GM08714 (cell line): ENCODE measurements around the gene PI4KB.

Experiments used
- H3K4me3 ChIP-seq: fragments of 200-500 bp; sonication (Bioruptor generic); 2 replicates; pipeline ENCODE4 v1.5.1; 2014; ENCODE audit warnings: mild to moderate bottlenecking, low read length, inconsistent platforms
- ZNF274 ChIP-seq: IDR thresholded peaks from 2 replicates; pipeline ENCODE4 v1.6.1; 2012; ENCODE audit warnings: mild to moderate bottlenecking, low read depth, low read length

The PI4KB gene

DNA sequence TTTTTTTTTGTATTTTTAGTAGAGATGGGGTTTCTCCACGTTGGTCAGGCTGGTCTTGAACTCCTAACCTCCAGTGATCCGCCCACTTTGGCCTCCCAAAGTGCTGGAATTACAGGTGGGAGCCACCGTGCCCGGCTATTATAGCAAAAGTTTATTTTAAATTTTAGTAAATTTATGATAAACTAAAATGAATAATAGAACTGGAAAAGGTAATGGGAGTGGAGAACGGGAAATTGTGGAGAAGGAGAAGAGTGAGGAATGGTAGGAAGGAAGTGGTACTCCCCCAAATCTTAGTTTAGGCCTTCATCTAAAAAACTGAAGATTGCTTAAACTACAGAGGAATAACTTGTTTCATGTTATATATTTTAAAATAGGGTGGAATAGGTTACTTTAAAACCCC lies 7.6 kb upstream of the PI4KB start:
- no peak overlapping the region for H3K4me3 ChIP-seq
- no peak for TF ChIP-seq ZNF274

DNA sequence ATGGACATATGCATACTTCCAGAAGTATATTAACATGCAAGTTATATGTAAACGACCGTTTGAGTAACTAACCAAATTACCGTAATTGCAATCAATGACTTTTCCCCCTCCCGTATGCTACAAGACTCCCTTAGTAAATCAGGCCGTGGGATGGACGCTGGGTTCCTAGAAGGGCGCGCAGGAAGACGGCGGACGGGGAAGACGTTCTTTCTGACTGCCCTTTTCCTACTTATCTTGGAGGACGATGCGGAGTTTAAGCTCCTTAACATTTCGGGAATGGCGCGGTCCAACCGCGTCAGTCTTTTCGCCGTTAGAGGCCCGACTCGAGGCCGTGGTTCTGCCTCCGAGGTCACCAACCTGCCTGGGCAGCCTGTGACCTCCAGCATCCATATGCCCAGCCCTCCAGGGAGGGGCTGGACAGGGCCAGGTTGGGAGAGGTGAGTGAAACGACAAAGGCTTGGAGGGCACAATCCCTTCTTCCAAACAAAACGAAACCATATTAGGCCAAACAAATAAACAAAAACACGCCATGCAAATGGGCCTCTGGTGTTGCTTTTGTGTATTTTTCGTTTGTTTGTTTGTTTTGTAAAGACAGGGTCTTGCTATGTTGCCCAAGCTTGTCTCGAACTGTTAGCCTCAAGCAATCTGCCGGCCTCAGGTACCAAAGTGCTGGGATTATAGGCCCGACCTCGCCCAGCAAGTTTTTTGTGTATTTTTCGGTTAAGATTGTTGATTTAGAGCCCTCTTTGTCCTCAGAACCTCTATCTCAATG lies 873 bp upstream of the PI4KB start:
- TF ChIP-seq ZNF274 = no peak
- peak overlapping the region; percentile 98 for H3K4me3 ChIP-seq

DNA sequence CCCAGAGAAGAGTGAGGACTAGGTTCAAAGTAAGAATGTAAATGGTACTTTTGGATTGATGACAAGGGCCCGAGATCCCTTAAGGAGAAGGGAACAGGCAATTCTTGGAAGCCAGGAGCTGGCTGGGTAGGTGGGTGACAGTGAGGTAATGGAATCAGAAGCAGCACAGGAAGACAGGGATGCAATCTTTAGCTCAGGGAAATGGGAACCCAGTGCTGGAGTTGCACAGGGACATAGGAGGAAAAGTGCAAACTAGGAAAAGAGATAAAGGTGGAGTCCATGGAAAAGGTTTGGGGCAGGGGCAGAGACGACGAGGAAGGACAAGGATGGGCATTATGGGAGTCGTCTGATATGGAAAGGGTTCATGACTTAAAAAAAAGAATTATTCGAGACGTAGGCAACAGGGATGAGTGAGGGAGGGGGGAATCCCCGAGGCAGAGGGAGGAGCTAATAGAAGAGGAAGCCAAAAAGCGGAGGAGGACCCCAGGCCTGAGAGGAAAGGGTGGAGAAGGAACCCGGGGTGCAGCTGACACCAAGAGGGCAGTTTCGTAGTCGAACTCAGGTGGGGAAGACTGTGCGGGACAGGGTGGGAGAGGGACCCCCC lies 495 bp downstream of the PI4KB start:
- no peak for TF ChIP-seq ZNF274
- peak overlapping the region; percentile 98 for H3K4me3 ChIP-seq

DNA sequence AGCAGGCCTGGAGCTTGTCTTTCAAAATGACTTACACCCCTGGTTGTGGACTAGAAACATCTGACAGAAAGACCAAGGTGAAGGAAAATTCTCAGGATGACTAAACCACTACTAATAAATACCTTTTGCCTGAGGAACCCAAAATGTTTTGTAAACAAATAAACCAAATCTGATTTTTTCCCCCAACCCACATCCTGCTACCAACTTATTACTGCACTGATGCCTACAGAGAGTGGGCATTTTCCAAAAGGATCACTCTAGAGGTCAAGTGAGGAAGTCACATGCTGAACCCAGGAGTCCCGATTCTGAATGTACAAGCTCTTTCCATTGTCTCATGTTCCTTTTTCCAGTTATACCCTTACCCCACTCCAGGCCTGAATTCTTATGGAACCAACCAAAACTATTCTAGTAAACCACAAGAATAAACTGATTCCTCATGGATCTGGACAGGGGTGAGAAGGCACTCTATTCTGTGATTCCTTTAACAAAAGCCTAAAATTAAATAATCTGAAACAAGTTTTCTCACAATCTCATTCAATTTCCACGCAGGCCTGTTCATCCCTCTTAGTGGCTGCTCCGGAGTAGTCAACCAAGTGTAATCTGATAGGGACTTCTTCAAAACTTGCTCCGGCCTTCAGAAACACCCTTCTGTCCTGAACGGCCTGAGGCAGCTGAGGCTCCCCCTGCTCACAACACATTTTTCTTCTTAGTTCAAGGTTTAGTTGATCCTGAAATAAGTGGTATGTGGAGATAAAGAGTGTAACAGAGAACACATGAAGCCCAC lies 1.4 kb downstream of the PI4KB start:
- H3K4me3 ChIP-seq = peak overlapping the region; percentile 98
- no peak for TF ChIP-seq ZNF274

DNA sequence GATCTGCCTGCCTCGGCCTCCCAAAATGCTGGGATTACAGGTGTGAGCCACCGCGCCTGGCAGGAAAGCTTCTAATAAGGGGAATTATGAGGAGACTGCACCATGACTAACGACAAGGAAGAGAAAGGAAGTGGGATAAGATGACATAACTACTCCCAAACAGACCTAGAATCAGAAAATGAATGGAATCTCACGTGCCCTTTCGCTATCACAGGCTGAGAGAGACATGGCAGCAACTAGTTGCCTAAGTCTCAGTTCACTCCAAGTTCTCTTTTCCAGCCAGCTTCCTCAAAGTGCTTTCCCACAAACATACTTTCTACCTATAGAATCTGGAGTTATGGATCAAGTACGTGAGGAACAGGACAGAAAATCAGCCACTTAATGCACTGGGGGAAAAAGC lies 2.0 kb downstream of the PI4KB start:
- no peak for TF ChIP-seq ZNF274
- H3K4me3 ChIP-seq = no peak overlapping the region

DNA sequence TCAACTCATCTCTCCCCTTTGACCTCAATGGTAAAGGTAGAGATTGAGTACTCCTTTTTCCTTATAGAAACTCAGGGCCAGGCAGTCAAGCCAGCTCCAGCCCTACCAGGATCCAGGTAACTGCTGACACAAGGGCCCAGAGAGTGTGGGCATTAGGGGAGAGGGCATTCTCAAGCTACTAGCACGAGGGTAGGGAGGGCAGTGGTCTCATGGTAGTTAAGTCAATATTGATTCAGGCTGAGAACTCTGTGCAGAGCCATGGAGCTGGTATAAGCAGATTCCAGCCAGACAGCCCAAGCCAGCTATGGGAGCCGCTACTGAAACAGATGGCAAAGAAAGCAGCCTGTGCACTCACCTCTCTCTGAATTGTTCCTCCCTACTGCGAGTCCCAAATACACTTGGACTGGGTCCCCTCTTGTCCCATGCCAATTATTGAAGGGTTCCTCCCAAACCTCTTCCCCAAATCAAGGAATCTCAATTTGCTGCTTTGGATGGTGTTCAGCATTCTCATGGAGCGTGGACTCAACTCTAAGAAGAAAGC lies 2.8 kb downstream of the PI4KB start:
- no peak overlapping the region for H3K4me3 ChIP-seq
- no peak for TF ChIP-seq ZNF274

DNA sequence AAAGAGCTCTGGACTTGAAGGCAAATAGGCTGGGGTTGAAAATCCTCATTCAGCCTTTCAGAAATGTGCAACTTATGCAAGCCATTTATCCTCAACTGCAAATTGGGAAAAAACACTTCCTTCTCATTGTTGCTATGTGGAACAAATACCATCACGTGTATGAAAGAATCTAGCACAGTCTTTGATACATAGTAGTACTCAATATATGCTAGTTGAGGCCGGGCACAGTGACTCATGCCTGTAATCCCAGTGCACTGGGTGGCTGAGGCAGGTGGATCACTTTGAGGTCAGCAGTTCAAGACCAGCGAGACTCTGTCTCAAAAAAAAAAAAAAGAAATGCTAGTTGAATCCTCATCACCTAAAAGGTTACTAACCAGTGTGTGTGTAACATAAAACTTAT lies 8.2 kb downstream of the PI4KB start:
- TF ChIP-seq ZNF274 = no peak
- no peak overlapping the region for H3K4me3 ChIP-seq

DNA sequence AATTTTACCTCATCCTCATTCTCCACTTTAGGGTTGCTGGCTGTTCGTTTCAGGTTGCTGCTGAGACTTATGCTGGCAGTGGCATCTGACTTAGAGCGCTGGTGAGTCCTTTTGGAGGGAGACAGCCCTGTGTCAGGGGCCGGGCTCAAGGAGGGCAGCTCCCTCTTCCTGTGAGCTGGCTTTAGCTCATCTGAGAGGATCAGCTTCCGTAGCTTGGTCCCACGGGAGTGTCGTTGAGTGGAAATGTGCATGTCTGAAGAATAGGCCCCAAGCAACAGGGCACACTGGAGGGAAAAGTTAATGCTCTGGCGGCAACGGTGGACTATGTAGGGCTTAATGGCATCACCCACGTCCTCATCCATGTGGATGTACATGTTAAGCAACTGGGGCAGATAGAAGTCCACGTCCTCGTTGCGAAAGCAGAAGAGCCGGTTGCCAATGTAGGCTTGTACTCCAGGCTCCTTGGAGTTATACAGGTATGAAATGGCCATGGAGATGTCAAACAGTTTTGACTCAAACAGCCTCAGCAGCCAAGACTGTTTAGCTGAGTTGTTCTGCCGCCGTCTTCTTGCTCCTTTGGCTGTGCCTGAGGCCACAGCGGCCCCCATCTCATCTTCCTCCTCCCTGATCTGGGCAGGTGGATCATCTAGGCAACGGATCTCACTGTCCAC lies 11.5 kb downstream of the PI4KB start:
- no peak for TF ChIP-seq ZNF274

DNA sequence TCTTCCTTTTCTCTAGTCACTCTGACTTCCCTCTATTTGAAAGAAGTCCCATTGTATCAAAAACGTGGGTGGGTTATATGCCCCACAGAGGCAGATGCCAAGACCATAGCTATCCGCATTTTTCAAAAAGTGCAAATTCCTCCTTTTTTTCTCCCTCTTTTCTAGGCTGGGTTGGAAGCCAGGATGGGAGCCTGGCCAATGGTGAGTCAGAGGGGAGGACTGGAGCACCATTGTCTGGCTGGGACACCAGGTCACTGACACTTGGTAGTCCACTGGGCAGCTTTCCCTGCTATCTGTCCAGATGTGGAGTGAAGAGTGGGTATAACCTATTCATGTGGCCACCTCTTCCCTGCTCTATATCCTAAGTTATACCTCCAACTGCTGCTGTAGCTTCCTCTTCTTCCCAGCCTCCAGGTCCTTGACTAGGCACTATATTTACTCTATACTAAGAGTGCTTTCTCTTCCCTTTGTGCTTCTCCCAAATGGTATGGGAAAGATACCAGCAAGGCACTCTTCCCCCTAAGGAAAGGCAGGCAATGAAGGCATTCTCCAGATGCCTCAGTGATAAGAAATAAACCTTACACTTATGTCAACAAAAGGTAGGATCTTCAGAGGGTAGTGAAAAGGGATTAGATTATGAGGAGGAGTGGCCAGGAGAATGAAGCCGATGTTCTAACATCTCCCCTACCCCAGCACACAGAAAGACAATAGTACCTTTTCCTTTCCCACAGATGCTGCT lies 12.9 kb downstream of the PI4KB start:
- TF ChIP-seq ZNF274 = no peak
- no peak overlapping the region for H3K4me3 ChIP-seq

More for the DNA sequence above, 11.5 kb downstream of the PI4KB start:
- no peak overlapping the region for H3K4me3 ChIP-seq

DNA sequence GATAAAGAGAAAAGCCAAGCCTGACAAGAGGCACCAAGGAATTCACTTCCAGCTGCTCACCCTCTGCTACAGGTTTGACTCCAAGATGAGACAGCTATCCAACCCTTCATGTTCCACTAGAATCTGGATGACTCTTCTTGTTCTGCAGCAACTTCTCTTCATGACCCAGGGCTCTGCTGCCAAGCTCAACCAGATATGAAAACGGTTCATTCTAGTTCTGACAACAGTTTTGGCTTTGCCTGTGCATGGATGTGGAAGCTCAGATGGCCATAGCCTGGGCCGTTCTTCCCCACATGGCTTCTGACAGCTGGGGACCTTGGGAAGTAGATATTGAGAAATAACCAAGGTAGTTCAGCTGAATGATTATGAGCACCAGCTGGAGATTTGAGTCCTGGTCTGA lies 13.7 kb downstream of the PI4KB start:
- TF ChIP-seq ZNF274 = no peak
- no peak overlapping the region for H3K4me3 ChIP-seq

DNA sequence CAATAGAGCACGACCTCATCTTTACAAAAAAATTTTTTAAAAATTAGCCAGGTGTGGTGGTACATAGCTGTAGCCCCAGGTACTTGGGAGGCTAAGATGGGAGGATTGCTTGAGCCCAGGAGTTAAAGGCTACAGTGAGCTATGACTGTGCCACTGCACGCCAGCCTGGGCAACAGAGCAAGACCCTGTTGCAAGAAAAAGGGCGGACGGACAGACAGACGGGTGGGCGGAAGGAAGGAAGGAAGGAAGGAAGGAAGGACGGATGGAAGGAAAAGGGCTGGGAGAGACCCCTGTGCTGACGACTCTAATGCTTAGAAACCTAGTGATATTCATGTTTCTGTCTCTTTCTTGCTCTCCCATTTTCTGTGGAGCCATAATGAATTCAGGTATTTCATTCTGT lies 14.4 kb downstream of the PI4KB start:
- H3K4me3 ChIP-seq = no peak overlapping the region
- TF ChIP-seq ZNF274 = no peak

DNA sequence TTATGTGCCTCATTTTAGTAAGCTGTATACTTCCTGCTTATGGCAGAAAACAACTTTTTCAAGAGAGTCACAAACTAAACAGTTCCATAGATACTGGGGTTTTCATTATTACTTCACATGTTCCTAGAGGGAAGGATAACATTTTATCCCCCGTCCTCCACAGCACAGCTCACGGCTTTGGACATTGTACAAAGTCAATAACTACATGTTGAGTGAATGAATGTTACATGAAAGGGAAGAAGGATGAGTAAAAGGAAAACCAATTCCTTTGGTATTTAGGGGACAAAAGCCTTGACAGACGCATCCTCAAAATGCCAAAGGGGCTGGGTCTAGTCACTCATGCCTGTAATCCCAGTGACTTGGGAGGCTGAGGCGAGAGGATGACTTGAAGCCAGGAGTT lies 14.8 kb downstream of the PI4KB start:
- no peak overlapping the region for H3K4me3 ChIP-seq
- no peak for TF ChIP-seq ZNF274

DNA sequence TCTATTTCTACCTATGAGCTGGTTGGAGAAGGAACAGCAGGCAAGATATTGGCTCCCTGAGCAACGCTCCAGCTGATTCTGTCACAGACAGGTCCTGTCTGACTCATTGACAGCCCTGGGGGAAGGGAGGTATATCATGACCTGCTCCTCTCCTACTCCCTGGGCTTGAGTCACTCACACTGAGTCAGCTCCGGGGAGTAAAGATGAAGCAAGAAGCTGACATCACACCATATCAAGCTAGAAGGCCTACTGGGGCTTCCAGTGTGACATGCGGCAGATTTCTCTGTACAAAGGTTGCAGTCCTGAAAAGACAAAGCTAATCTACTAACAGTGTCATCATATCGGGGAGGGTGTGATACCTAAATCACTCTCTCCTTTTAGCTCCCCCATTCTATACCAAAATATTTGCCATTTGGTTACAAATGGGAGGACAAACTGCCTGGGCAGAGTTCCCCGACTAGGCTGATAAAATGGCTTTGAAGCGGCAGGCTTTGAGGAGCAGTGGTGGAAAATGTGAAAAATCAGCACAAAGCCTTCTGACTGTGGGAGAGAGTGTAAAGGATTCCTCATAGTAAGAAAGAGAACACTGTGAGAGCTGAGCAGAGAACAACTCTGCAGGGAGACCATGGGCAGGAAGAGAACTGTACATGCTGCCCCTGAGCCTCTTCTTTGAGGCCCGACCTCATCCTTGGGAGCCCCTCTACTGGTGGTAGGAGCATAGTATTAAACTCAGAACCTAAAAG lies 15.5 kb downstream of the PI4KB start:
- no peak for TF ChIP-seq ZNF274
- no peak overlapping the region for H3K4me3 ChIP-seq

DNA sequence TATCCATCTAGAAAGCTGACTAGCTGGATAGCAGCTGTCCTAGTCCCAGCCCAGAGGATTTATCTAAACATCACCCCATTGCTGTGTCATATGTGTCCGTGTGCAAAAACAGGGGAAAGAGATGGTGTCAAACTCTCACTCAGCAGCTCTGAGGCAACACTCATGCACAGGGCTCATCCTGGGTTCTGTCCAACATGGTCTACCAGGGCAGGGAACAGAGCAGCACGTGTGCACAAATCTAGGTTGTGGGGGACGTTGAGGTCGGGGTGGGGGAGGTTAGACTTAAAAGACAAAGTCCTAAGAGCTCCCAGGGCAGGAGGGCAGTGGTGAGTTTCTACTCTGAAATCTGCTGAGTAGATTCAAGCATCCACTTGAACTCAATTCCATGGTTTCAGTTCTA lies 16.2 kb downstream of the PI4KB start:
- H3K4me3 ChIP-seq = no peak overlapping the region
- TF ChIP-seq ZNF274 = no peak
